ACHN (cell line): Measurements from ENCODE around the gene CDK11A.
"Not testable (repeated sequence)": the region's sequence is repeated elsewhere in the genome, so short reads cannot be mapped to it uniquely, and the experiment has no call there.

ENCODE experiments used
- DNase-seq: peaks from one replicate; pipeline ENCODE4 v3.0.0-alpha.2; 2015
- in situ Hi-C: cut with HindIII; loops from 2 replicates; pipeline ENCODE4 v1.10.0; 2017; ENCODE audit warnings: low sequenced_read_pairs, low pct_ligation_motif_present, low pct_unique_long_range_greater_than_20kb

Gene CDK11A

DNA sequence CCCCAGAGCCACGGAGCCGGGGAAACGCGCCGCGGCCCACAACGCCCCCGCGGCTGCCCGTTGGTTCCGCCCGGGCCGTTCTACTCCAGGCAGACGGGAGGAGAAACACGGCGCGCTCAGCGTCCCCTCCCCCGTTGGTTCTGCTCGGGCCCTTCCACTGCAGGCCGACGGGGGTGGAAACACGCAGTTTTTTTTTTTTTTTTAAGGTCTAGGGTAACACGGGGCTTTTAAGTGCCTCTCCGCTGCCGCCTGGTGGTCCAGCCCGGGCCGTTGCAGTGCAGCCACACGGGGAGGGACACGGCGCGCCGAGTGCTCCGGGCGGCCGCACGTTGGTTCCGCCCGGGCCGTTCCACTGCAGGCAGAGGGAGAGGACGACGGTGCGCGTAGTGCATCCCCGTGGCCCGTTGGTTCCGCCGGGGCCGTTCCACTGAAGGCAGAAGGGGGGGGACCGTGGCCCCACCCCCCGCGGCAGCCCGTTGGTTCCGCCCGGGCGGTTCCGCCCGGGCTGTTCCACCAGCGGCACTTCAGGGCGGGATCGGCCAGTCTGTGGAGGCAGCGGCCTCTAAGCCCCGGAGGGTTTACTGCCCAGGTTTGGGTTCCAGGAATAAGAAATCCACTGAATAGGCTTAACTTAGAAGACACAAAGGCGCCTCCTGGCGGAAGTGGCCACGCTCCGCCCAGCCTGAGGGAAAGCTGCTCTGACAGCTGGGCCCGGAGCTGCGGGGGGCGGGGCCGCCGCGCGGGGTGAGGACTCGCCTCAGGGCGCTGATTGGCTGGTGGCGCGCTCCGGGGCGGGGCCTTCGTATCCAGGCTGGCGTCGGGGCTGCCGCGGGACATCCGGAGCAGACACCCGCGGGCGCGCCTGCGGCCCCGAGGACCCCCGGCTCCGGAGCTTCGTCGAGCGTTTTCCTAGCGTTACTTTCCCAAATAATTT, 31.2 kb downstream of the CDK11A start, which contains the start of gene SLC35E2B:
SLC35E2B (minus strand) TSS at position 82 of the 934 bp plus-strand sequence. CDS start 16,096 bp downstream, outside the sequence.
- DNase-seq = peak; percentile 82
- in situ Hi-C loops = not testable (repeated sequence)

DNA sequence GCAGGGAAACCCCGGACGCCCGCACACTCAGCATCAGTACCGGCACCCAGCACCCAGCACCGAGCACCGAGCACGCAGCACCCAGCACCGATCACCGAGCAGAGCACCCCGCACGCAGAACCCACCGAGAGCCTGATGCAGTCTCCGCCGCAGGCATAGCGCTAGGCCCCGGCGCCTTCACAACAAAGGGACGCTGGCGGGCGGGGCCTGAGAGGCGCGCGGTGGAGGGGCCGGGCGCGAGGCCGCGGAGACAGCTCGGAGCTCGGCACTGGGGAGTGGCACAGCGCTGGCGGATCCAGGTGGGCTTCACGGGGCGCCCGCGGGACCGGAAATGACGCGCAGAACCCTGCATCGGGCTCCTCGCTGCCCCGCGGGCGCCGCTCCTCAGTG, 31.8 kb downstream of the CDK11A start:
- in situ Hi-C loops = not testable (repeated sequence)
- DNase-seq = peak; percentile 58

DNA sequence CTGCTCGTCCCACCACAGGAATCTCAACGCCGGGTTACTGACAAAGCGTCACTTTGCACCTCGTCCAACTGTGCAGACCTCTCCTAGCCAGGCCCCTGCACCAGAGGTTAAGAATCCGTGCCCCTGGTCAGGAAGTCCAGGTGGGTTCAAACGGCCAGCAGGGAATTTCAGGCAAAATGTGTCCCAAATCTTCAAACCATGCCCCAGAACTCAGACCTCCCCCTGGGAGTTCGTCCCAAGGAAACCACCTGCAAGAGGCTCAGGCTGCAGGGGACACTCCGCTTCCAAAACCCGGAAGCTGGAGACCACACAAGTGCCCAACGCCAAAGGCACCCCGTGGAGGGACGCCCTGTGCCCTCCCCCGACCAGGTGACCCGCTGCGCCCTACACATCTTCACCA, 32.7 kb downstream of the CDK11A start:
- DNase-seq, in situ Hi-C loops: not testable (repeated sequence)

DNA sequence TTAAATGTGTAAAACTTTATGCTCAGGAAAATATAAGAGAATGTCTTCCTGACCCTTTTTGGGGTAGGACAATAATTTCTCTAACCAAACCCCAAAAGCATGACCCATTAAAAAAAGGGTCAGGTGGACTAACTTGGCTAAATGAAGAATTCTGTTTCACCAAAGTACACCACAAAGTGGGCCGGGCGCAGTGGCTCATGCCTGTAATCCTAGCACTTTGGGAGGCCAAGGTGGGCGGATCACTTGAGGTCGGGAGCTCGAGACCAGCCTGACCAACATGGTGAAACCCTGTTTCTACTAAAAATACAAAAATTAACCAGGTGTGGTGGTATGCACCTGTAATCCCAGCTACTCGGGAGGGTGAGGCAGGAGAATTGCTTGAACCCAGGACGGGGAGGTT, 34.6 kb downstream of the CDK11A start:
- in situ Hi-C loops, DNase-seq: not testable (repeated sequence)

DNA sequence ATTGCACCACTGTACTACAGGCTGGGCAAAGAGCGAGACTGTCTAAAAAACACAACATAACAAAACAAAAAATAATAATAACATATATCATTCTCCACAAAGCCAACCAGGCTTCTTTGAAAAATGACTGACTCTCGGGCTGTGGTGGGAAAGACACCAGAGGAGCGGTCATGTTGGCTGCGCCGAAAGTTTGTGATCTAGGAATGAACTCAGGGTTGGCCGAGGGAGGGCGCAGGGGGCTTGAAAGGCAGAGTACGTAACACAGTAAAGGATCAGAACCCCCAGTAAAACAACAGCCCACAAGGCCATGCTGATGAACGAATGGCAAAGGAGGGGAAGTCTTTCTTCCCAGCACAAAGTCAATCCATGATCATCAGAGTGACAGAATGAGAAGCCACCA, 36.3 kb downstream of the CDK11A start:
- DNase-seq = no peak
- in situ Hi-C loops = no loop called here

DNA sequence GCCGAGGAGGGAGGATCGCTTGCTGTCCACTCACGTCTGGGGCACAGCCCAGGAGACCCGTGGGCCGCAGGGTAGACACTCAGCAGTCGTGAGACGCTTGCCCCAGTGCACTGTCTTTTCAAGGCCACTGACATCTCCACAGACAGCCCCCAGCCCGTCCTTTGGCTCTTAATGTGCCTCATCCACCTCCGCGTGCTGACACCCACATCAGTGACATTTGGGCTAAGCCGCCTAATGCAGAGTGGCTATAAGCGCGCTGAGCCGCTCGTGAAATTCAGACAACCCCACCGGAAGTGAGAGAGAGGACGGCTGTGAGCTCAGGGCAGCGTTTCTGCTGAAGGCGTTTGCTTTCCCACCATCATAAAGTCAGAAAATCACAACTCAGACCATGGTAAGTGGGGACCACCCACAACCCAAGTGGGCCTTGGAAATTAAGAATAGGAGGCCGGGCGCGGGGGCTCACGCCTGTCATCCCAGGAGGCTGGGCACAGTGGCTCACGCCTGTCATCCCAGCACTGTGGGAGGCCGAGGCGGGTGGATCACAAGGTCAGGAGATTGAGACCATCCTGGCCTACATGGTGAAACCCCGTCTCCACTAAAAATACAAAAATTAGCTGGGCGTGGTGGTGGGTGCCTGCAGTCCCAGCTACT, 40.0 kb downstream of the CDK11A start:
- in situ Hi-C loops = no loop called here
- DNase-seq = no peak

DNA sequence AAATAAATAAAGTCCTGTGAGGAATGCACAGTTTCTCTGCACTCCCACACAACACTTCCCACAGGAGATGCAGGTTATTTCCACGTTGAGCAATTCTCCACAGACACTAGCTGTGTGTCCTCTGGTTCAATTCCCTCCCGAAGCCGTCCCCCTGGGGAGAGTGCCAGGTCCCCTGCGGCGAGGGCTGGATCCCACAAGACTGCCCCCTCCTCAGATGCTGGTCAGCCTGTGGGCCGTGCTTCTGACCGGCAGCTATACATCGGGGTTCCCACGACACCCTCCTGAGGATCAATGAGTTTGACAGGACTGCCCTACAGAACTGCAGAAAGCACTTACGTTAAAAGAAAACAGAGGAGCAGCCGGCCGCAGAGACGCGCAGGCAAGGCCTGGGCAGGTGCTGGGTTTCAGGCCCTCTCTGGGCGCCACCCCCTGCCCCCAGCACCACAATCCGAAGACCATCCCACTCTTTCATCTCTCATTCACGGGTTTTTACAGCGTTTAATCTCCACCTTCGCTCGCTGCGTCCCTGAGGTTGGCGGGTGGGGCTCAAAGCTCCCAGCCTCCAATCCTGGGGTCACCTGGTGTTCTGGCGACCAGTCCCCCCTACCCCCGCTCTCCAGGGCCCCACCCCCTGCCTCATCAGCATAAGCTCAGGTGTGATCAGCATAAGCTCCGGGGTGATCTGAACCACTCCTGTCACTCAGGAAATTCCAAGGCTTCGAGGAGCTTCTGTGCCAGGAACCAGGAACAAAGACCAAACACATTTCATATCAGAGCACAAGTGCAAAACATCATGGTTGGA, 40.9 kb downstream of the CDK11A start:
- in situ Hi-C loops = no loop called here
- DNase-seq = no peak

DNA sequence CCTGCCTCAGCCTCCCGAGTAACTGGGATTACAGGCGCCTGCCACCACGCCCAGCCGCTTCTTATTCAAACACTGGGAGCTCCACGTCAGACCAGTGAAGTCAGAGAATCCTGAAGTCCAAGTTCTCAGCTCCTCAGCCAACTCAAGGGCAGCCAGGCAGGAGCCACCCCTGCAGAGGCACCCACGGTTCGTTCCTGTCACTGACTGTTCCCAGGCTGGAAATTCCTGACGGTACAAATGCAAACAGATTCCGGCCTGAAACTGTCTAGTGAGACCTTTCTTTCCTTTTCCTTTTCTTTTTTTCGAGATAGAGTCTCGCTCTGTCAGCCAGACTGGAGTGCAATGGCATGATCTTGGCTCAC, 43.3 kb downstream of the CDK11A start:
- in situ Hi-C loops = no loop called here
- DNase-seq = no peak

DNA sequence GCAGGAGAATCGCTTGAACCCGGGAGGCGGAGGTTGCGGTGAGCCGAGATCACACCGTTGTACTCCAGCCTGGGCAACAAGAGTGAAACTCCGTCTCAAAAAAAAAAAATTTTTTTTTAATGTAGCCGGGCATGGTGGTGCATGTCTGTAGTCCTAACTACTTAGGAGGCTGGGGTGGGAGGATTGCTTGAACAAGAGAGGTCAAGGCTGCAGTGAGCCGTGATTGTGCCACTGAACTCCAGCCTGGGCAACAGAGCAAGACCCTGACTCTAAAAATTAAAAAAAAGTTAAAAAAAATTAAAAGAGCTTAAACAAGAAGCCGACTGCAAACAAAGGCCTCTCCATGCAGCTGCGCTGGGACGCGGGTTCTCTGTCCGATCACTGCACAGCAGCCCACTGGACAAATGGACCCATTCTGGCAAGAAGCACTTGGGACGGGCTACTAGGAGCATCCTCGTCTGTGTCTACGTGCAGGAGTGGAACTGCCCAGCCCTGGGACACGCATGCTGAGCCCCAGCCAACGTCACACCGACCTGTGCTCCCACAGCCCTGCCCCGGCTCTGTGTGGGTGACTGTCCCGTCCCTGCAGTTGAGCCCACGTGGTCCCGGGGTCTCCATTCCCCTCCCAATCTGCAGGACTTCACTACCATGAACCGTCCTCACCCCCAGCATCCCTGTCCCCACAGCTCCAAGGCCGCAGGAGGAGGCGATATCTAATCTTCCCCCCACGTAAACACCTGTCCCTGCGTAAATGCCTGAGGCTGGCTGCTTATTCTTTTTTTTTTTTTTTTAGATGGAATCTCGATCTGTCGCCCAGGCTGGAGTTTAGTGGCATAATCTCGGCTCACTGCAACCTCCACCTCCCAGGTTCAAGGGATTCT, 43.9 kb downstream of the CDK11A start:
- no peak for DNase-seq
- in situ Hi-C loops = no loop called here

DNA sequence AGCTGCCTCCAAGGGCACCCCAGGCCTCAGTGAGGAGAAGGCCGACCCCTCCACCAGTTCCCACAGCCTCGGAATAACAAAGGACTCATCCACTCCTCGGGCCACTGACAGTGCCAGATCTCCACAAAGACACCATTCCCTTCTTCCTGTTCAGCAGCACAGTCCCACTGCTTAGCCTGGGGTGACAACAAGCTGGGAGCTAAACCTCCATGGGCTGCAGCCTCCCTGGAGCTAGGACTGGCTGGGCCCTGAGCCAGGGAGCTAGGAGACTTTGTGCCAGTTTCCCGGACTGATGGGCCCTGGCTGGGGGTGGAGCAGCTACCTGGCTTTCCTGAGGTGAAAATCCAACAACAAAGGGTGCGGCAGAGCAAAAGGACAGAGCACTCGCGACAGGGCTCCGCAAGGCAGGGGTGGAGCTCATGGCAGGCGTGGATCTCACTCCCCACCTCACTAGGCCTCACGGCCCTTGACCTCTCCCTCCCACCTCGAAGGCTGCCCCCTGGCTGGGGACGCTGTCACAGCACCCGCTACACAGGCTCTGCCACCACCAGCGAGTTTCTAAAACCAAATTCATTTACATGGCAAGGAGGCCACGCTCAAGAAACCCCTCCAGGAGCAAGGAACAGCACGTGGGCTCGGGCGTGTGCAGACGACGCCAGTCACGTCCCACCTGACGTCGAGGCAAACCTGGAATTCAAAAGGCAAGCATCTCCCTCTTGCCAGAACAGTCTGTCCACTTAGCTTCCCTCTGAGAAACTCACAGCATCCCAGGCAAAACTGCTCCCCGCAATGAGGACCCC, 45.4 kb downstream of the CDK11A start:
- in situ Hi-C loops = no loop called here
- no peak for DNase-seq

DNA sequence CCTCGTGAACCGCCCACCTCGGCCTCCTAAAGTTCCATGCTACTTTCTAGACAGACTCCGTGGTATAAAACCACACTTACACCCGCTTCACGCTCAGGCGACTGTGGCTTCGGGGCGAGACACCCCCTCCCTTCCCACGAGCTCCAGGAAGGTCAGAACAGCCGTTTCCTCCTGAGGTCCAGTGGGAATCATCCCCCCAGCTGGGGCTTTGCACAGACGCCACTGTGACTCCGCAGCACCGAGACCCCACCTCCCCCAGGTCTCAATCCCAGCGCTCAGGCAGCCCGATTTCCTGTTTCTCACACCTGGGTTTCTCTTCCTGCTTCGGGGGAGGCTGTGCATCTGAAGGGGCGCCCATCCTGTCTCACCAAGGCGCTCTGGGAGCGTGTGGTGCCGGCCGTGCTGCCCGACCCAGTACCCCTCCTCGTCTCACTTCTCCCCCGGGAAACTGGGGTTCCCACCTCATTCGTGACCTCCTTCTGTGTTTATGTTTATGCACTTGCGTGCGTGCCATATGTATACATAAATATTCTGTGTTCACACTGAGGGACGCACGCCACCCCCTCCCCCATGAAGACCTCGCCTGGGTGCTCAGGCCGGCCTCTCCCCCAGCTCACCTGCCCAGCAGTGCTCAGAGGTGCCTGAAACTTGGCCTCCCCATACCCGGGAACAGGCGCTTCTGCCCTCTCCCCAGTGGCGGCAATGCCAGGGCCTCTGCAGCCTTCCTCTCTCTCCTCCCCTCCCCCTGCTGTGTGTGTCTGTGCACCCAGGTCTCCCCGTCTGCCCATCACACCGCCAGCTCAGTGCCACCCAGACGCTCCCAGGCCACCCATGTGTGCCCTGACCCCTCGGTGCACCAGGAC, 46.2 kb downstream of the CDK11A start:
- no peak for DNase-seq
- in situ Hi-C loops = no loop called here

DNA sequence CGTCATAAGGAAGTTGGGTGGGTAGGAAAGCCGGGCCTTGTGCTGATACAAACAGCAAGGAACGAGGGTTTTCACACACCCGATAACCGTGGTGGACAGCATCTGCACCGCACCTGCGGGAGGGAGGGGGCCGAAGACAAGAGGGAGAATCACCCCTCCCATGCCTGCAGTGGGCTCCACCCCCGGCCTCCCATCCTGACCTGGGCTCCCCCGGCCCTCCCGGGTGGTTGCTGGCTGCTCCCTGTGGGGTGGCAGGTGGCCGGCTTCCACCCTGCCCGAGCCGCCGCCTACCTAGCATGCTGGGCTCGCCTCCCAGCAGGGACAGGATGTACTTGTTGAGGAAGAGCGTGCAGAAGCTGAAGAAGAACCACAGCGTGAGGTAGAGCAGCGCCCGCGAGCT, 48.1 kb downstream of the CDK11A start:
- DNase-seq, in situ Hi-C loops: not testable (repeated sequence)

DNA sequence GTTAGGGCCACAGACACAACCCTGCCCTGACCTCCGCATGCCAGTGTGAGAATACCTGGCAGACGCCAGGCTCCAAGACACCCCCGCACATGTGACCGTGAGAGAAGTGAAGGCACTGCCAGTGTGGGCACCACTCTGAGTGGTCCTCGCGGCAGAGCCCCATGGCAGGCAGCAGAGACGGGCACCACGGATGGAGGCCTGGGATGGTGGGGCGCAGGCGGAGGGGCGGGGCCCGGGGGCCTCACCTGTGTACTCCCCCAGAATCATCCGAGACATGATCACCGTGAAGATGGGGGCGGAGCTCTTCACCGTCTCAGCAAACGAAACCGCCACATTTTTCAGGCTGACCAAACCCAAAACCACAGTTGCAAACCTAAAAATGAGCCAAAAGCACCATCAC, 48.9 kb downstream of the CDK11A start:
- DNase-seq, in situ Hi-C loops: not testable (repeated sequence)

DNA sequence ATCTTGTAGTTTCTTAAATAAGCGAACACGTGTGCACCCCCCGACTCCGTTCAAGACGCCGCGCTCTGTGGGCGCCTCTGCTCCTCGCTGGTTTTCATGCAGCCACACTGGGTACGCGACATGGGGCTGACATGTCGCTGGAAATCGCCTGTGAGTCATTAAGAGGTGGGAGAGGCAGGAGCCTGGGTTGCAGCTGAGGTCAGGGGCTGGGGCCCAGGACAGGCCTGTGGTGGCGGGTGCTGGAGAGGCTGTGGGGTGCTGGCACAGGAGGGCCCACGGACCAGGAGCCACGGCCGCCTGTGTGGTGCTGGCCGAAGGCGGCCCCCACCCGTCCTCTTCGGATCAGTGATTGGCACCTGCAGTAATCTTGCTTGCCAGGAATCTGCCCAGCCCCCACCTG, 49.4 kb downstream of the CDK11A start:
- in situ Hi-C loops, DNase-seq: not testable (repeated sequence)

DNA sequence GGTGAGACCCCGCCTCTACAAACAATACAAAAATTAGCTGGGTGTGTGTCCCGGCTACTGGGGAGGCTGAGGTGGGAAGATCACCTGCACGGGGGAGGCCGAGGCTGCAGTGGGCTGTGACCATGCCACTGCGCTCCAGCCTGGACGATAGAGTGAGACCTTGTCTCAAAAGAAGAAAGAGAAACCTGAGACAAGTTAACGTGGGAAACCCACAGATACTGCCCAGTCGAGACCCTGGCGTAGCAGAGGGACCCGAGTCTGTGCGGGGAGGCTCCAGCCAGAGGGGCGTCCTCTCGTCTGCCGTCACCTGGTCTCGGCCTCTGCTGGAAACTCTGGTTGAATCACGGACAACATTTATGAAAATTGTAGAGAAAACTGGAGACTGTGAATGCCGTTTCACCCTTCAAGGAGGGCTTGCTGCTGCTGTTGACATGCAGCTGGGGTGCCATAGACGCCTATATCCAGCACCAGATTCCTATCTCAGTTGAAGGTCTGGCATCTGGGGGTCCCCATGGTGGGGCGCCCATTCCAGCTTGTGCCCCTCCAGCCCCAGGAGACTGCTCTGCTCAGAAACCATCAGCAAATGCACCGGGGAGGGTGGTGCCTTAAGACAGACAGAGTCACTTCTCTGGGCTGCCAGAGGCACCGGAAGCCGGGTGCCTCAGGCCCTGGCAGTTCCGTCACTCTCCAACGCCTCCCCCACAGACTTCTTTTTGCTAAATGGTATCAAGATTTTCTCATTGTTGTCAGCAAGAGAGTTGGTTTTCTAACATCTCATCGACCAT, 51.8 kb downstream of the CDK11A start:
- in situ Hi-C loops = no loop called here
- no peak for DNase-seq
